ENCODE results near the gene RBM46.

DNA sequence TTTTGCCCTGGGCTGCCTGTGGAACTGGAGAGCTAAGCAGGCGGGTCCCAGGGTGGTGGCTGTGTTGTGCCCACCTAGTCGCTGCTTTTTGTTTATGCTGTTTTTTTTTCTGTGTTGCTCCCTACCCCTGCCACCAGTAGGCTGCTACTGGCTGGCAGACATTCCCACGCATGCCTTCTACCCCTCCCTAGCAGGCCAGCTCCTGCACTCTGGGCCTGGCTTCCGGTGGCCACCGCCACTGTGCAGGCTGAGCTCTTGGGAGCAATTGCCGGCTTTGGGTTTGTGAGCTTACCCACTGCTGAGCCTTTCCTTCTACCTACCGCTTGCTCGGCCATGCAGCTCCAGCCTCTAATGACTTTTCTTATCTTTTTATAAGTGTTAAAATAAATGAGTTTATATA, 57.6 kb downstream of the RBM46 start:
- TF ChIP-seq, protein P1, sequence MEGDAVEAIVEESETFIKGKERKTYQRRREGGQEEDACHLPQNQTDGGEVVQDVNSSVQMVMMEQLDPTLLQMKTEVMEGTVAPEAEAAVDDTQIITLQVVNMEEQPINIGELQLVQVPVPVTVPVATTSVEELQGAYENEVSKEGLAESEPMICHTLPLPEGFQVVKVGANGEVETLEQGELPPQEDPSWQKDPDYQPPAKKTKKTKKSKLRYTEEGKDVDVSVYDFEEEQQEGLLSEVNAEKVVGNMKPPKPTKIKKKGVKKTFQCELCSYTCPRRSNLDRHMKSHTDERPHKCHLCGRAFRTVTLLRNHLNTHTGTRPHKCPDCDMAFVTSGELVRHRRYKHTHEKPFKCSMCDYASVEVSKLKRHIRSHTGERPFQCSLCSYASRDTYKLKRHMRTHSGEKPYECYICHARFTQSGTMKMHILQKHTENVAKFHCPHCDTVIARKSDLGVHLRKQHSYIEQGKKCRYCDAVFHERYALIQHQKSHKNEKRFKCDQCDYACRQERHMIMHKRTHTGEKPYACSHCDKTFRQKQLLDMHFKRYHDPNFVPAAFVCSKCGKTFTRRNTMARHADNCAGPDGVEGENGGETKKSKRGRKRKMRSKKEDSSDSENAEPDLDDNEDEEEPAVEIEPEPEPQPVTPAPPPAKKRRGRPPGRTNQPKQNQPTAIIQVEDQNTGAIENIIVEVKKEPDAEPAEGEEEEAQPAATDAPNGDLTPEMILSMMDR (IDR thresholded peaks at IDR 0.05), result no peak
- TF ChIP-seq POLR2AphosphoS5 (IDR thresholded peaks at IDR 0.05) (no peak), POLR2A (IDR thresholded peaks at IDR 0.05) (no peak)

All from breast epithelium (tissue), 3 donors.